GM19099 (cell line): ENCODE measurements around the gene DOCK4.

Source experiments
- POLR2A ChIP-seq: IDR thresholded peaks from 3 replicates; pipeline ENCODE4 v1.6.1; 2011; ENCODE audit warnings: low read depth; ENCODE audit not compliant: insufficient read length; ENCODE audit errors: extremely low read depth

DOCK4 gene

GRCh38 chr7:111678986-111679385, 527.2 kb downstream of the DOCK4 start:
- TF ChIP-seq POLR2A = no peak

GRCh38 chr7:111678281-111678680, 527.9 kb downstream of the DOCK4 start:
- no peak for TF ChIP-seq POLR2A

- no peak for TF ChIP-seq POLR2A
Measured at GRCh38 chr7:111677848-111678247, 528.4 kb downstream of the DOCK4 start.

- no peak for TF ChIP-seq POLR2A
Measured at GRCh38 chr7:111676811-111677210, 529.4 kb downstream of the DOCK4 start.
